K562 (cell line): ENCODE measurements around the gene PACSIN3. TPM values are rescaled to one million over a fixed set of nuclear protein-coding genes. Genes with fewer than 3 reads are reported as not detected.

Source experiments
- ATAC-seq: fragments of 200-7000 bp; cut with Tn5 transposase; 3 replicates; pipeline ENCODE4 v1.9.1; 2020; ENCODE audit warnings: moderate library complexity
- BruUV-seq: library from RNA; stranded (reverse); fragments of 400-500 nt; replicated peaks from 2 replicates; lab custom pipeline; 2021; lab: Mats Ljungman, UMichigan
- CTCF ChIA-PET: fragments of 300-600 bp; formaldehyde crosslinking; extraction: SDS; loops from one replicate; lab custom pipeline; 2021; ENCODE audit warnings: low intra/inter-chr PET ratio; lab: Yijun Ruan, JAX
- POLR2A ChIA-PET: fragments of 300-600, 350-650 bp; sonication (Branson Sonifier 250); formaldehyde crosslinking; extraction: SDS; loops from one replicate; lab custom pipeline; 2021; ENCODE audit warnings: antibody characterized with exemption, inconsistent platforms; lab: Yijun Ruan, JAX
- DNase-seq, 4 experiments: peaks; one replicate each; pipeline versions ENCODE4 v3.0.0 to v3.0.0-alpha.2; 2011 to 2018; ENCODE audit warnings: low spot score in 3 of 4, mixed read lengths in 3 of 4; ENCODE audit errors: extremely low read depth in 1 of 4
- FAIRE-seq: peaks from 2 replicates; lab custom pipeline; 2011; peaks lifted over from hg19 to GRCh38; lab: Jason Lieb, UNC
- H2AFZ ChIP-seq: 2 replicates; pipeline ENCODE4 v1.6.0; 2011; ENCODE audit warnings: low read depth, low read length, control low read depth, inconsistent platforms
- H3K27ac ChIP-seq: fragments of 200-600 bp; 3 replicates; pipeline ENCODE4 v1.8.0; 2011; ENCODE audit warnings: low read depth, mild to moderate bottlenecking, control low read depth, inconsistent platforms, low read length, moderate library complexity, mixed read lengths; ENCODE audit errors: extremely low read depth
- H3K27me3 ChIP-seq, 2 experiments: fragments of 300-600 bp in 1 of 2; 2 replicates in 1 of 2; 3 replicates in 1 of 2; pipeline versions ENCODE4 v1.6.0 to v1.8.0; 2011; ENCODE audit warnings: inconsistent platforms in 2 of 2, low read length in 2 of 2, mild to moderate bottlenecking in 1 of 2, mixed read lengths in 1 of 2, moderate library complexity in 1 of 2; ENCODE audit not compliant: control insufficient read depth in 2 of 2, insufficient read depth in 2 of 2
- H3K36me3 ChIP-seq: fragments of 300-600 bp; 3 replicates; pipeline ENCODE4 v1.8.0; 2011; ENCODE audit warnings: mild to moderate bottlenecking, low read length, inconsistent platforms; ENCODE audit not compliant: control insufficient read depth, insufficient read depth
- H3K4me1 ChIP-seq, 2 experiments: fragments of 200-600 bp in 1 of 2; replicated peaks in 1 of 2; 2 replicates in 1 of 2; 3 replicates in 1 of 2; pipeline versions ENCODE4 v1.5.1 to v1.8.0; 2011; ENCODE audit warnings: inconsistent platforms in 2 of 2, low read length in 2 of 2, mild to moderate bottlenecking in 1 of 2, mixed read lengths in 1 of 2, moderate library complexity in 1 of 2; ENCODE audit not compliant: control insufficient read depth in 2 of 2, insufficient read depth in 2 of 2
- H3K4me2 ChIP-seq: 2 replicates; pipeline ENCODE4 v1.6.1; 2011; ENCODE audit warnings: low read length, control low read depth, inconsistent platforms, mixed read lengths; ENCODE audit not compliant: insufficient read depth
- H3K4me3 ChIP-seq: fragments of 200-600 bp; sonication (generic), shearing (Covaris generic); 2 replicates; pipeline ENCODE4 v1.5.1; 2016; ENCODE audit warnings: control low read depth, inconsistent platforms
- H3K79me2 ChIP-seq: fragments of 200-600 bp; 3 replicates; pipeline ENCODE4 v1.8.0; 2011; ENCODE audit warnings: low read length, inconsistent platforms; ENCODE audit not compliant: control insufficient read depth, insufficient read depth
- H3K9ac ChIP-seq, 2 experiments: 2 replicates each; pipeline versions ENCODE4 v1.6.0 to v1.6.1; 2011; ENCODE audit warnings: low read depth in 2 of 2, low read length in 2 of 2, control low read depth in 1 of 2, inconsistent platforms in 1 of 2, mild to moderate bottlenecking in 1 of 2, mixed read lengths in 1 of 2; ENCODE audit not compliant: insufficient read depth in 1 of 2
- H3K9me1 ChIP-seq: one replicate; pipeline ENCODE4 v1.6.0; 2011; ENCODE audit warnings: inconsistent platforms, mild to moderate bottlenecking, low read length, moderate library complexity; ENCODE audit not compliant: control insufficient read depth, insufficient read depth
- H3K9me3 ChIP-seq: replicated peaks from 2 replicates; pipeline ENCODE4 v1.5.1; 2011; ENCODE audit warnings: low read depth, low read length, inconsistent platforms; ENCODE audit not compliant: control insufficient read depth, insufficient read depth
- H4K20me1 ChIP-seq: replicated peaks from 2 replicates; pipeline ENCODE4 v1.6.1; 2011; ENCODE audit warnings: low read length, inconsistent platforms, mixed read lengths; ENCODE audit not compliant: control insufficient read depth, insufficient read depth
- KDM4B ChIP-seq, 2 experiments: fragments of 450-650 bp in 1 of 2; sonication (generic) in 1 of 2; IDR thresholded peaks; 2 replicates each; pipeline ENCODE4 v1.6.1; 2016 to 2017; ENCODE audit warnings: borderline replicate concordance in 2 of 2, antibody characterized with exemption in 1 of 2, low read depth in 1 of 2, mild to moderate bottlenecking in 1 of 2
- PHB ChIP-seq: fragments of 250-450 bp; sonication (Bioruptor Pico); IDR thresholded peaks from 2 replicates; pipeline ENCODE4 v1.5.0; 2021
- RAD51 ChIP-seq: fragments of 450-650 bp; IDR thresholded peaks from 2 replicates; pipeline ENCODE4 v1.7.1; 2016; ENCODE audit warnings: low read depth, mild to moderate bottlenecking, borderline replicate concordance
- RBFOX2 ChIP-seq: fragments of 200-400 bp; formaldehyde crosslinking; IDR thresholded peaks from 2 replicates; pipeline ENCODE4 v1.6.1; 2017; ENCODE audit warnings: low read depth, mild to moderate bottlenecking, low read length, moderate library complexity
- SRSF9 ChIP-seq: fragments of 200-400 bp; formaldehyde crosslinking; IDR thresholded peaks from 2 replicates; pipeline ENCODE4 v1.6.1; 2017; ENCODE audit warnings: low read depth, low read length, borderline replicate concordance
- TCF7L2 ChIP-seq: fragments of 150-350 bp; IDR thresholded peaks from 2 replicates; pipeline ENCODE4 v1.6.1; 2016; ENCODE audit warnings: low read depth, mild to moderate bottlenecking, low read length, moderate library complexity
- ZNF184 ChIP-seq: sonication (generic); formaldehyde crosslinking; IDR thresholded peaks from 2 replicates; pipeline ENCODE4 v1.5.0; 2020; ENCODE audit warnings: missing genetic modification reagents
- WGBS: fragments of 100-300 bp; shearing (Covaris generic); methylation state at CpG from one replicate; pipeline ENCODE4 v1.1.6; 2016; ENCODE audit warnings: low coverage, mixed read lengths; ENCODE audit not compliant: insufficient coverage; ENCODE audit errors: missing lambda C conversion rate; 5-methylcytosine and 5-hydroxymethylcytosine counted together
- in situ Hi-C: fragments of 300-500 bp; cut with MboI; formaldehyde crosslinking; loops from 4 replicates; pipeline ENCODE4 v1.15.0; 2018; ENCODE audit warnings: inconsistent platforms, mixed read lengths
- intact Hi-C: fragments of 100-400 bp; cut with micrococcal nuclease; formaldehyde crosslinking; loops from 2 replicates; pipeline ENCODE4 v1.14.2; 2022
- polyA plus RNA-seq, 8 experiments: library from polyadenylated mRNA; depleted of rRNA in 4 of 8; stranded (reverse) in 5 of 8; unstranded in 3 of 8; fragments of >200 nt; fragmentation: Nextera tagmentation in 2 of 8; fragmentation: Illumina TruSeq in 1 of 8; extraction: Ambion mirVana in 2 of 8; extraction: Trizol in 1 of 8; gene quantifications; 2 replicates each; pipeline versions ENCODE4 v1.2.1 to v1.2.3, GENCODE V29; 2011 to 2014; ENCODE audit warnings: inconsistent platforms in 1 of 8, missing spikeins in 1 of 8
- total RNA-seq, 7 experiments: library from RNA; depleted of rRNA in 6 of 7; stranded (reverse); fragments of >200 nt in 6 of 7; fragmentation: Illumina TruSeq in 2 of 7; extraction: Trizol in 2 of 7; gene quantifications; 2 replicates each; pipeline versions ENCODE4 v1.2.1 to v1.2.3, GENCODE V29; 2011 to 2021; ENCODE audit warnings: low replicate concordance in 1 of 7
- TF ChIP-seq, protein P1 (sequence below): fragments of 450-650 bp; conservative IDR thresholded peaks from 2 replicates; pipeline ENCODE4 v1.6.1; 2016; ENCODE audit warnings: missing genetic modification characterization, low read depth, mild to moderate bottlenecking, missing compliant biosample characterization, moderate library complexity
- TF ChIP-seq, protein P2 (sequence below): fragments of 450-650 bp; IDR thresholded peaks from 2 replicates; pipeline ENCODE4 v1.6.1; 2018; ENCODE audit not compliant: partially characterized antibody

Gene PACSIN3
- total and polyA plus RNA-seq, 9 of the 15 experiments (the other 6 are each of a cell fraction or from before 2014, with no cell fraction given) = 0.13 to 18.1 (median 7.1) TPM

DNA sequence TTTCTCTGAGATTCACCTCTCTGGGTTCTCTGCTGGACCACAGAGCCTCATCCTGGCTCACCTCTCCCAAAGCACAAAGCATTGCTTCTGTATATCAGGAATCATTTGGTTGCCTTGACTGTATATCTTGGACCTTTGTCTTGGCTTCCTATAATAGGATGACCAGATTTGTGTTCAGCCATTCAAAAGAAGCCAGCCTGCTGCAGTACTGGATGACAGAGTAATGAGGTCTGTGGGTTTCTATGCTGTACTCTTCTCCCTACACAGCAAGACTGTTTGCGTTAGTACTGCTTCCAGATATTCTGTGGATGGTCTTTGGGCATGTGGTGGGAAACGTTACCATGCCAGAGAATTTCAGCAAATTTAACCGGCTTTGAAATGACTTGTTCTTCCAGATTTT lies 49.3 kb downstream of the PACSIN3 start:
- Histone ChIP-seq H3K9me3 (no peaks in the 10 kb centered on the region), H4K20me1 (no peaks in the 10 kb centered on the region; the same call in 1 of the 2 replicates), H3K27ac (no peak overlapping the region), H3K27me3 (no peaks in the 10 kb centered on the region; a peak in 1 of 5 replicates), H3K4me2 (no peak overlapping the region), H3K9ac (no peak overlapping the region), H3K79me2 (no peaks in the 10 kb centered on the region), H3K36me3 (no peaks in the 10 kb centered on the region), H3K4me1 (peaks cover 0 to 6% of the 10 kb centered on the region in 2 experiments; a peak in 2 of 5 replicates), H3K4me3 (no peak overlapping the region), H2AFZ (no peak overlapping the region), H3K9me1 (no peaks in the 10 kb centered on the region)
- DNase-seq (no peak), ATAC-seq (no peak), FAIRE-seq (no peak)
- BruUV-seq = no TSS peak
- 22% methylated on average over 3 of the region's 3 CpGs for WGBS
- TF ChIP-seq RBFOX2 = no peak
- TF ChIP-seq ZNF184 (CRISPR knock-in tag) = no peak
- TF ChIP-seq KDM4B (IDR thresholded peaks at IDR 0.05; ENCODE audit: borderline replicate concordance in 2 of 2, low read depth in 1 of 2) = no peak
- TF ChIP-seq PHB = no peak
- TF ChIP-seq SRSF9 = no peak
- TF ChIP-seq, protein P1, sequence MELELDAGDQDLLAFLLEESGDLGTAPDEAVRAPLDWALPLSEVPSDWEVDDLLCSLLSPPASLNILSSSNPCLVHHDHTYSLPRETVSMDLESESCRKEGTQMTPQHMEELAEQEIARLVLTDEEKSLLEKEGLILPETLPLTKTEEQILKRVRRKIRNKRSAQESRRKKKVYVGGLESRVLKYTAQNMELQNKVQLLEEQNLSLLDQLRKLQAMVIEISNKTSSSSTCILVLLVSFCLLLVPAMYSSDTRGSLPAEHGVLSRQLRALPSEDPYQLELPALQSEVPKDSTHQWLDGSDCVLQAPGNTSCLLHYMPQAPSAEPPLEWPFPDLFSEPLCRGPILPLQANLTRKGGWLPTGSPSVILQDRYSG (tag) = no peak
- TF ChIP-seq, protein P2, sequence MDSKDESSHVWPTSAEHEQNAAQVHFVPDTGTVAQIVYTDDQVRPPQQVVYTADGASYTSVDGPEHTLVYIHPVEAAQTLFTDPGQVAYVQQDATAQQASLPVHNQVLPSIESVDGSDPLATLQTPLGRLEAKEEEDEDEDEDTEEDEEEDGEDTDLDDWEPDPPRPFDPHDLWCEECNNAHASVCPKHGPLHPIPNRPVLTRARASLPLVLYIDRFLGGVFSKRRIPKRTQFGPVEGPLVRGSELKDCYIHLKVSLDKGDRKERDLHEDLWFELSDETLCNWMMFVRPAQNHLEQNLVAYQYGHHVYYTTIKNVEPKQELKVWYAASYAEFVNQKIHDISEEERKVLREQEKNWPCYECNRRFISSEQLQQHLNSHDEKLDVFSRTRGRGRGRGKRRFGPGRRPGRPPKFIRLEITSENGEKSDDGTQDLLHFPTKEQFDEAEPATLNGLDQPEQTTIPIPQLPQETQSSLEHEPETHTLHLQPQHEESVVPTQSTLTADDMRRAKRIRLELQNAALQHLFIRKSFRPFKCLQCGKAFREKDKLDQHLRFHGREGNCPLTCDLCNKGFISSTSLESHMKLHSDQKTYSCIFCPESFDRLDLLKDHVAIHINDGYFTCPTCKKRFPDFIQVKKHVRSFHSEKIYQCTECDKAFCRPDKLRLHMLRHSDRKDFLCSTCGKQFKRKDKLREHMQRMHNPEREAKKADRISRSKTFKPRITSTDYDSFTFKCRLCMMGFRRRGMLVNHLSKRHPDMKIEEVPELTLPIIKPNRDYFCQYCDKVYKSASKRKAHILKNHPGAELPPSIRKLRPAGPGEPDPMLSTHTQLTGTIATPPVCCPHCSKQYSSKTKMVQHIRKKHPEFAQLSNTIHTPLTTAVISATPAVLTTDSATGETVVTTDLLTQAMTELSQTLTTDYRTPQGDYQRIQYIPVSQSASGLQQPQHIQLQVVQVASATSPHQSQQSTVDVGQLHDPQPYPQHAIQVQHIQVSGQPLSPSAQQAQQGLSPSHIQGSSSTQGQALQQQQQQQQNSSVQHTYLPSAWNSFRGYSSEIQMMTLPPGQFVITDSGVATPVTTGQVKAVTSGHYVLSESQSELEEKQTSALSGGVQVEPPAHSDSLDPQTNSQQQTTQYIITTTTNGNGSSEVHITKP = no peak
- no peak for TF ChIP-seq RAD51
- TF ChIP-seq TCF7L2 = no peak
- in situ Hi-C loops (loop anchor here (10.0 kb wide), 1 partner anchor 392 kb away; no protein-coding TSS in a partner anchor), intact Hi-C loops (no loop called here)
- POLR2A ChIA-PET = no interaction called here
- CTCF ChIA-PET = interaction anchor here (0.5 kb wide), 1 partner anchor 376 kb away, joined by 4 read pairs; no protein-coding TSS in a partner anchor
